Tibial nerve (tissue), 3 donors: ENCODE results near the gene PLPP4.

ENCODE experiments used
- POLR2A ChIP-seq, 2 donors: fragments of 450-650 bp; IDR thresholded peaks; one replicate each; pipeline ENCODE4 v1.6.1; 2017; ENCODE audit warnings: antibody characterized with exemption in 2 of 2, mild to moderate bottlenecking in 2 of 2, moderate library complexity in 2 of 2
- TF ChIP-seq, protein P1 (sequence below), 5 experiments: fragments of 200-600 bp in 3 of 5; fragments of 450-650 bp in 2 of 5; sonication (generic) in 3 of 5; IDR thresholded peaks; one replicate each; pipeline ENCODE4 v1.5.1; 2016 to 2019; ENCODE audit warnings: antibody characterized with exemption in 5 of 5, mild to moderate bottlenecking in 3 of 5, moderate library complexity in 2 of 5

GRCh38 chr10:120543291-120543690 is 86.3 kb downstream of the PLPP4 start:
- TF ChIP-seq, protein P1, sequence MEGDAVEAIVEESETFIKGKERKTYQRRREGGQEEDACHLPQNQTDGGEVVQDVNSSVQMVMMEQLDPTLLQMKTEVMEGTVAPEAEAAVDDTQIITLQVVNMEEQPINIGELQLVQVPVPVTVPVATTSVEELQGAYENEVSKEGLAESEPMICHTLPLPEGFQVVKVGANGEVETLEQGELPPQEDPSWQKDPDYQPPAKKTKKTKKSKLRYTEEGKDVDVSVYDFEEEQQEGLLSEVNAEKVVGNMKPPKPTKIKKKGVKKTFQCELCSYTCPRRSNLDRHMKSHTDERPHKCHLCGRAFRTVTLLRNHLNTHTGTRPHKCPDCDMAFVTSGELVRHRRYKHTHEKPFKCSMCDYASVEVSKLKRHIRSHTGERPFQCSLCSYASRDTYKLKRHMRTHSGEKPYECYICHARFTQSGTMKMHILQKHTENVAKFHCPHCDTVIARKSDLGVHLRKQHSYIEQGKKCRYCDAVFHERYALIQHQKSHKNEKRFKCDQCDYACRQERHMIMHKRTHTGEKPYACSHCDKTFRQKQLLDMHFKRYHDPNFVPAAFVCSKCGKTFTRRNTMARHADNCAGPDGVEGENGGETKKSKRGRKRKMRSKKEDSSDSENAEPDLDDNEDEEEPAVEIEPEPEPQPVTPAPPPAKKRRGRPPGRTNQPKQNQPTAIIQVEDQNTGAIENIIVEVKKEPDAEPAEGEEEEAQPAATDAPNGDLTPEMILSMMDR (IDR thresholded peaks at IDR 0.05), result no peak
- TF ChIP-seq POLR2A (IDR thresholded peaks at IDR 0.05), result no peak
